HCT116 (cell line): Measurements from ENCODE around the gene CREBL2. TPM values are rescaled to one million over a fixed set of nuclear protein-coding genes. Genes with fewer than 3 reads are reported as not detected.

Experiments
- ATAC-seq: fragments of 200-7000 bp; cut with Tn5 transposase; 2 replicates; pipeline ENCODE4 v1.9.1; 2020; ENCODE audit warnings: mild to moderate bottlenecking, moderate library complexity
- BruUV-seq: library from RNA; stranded (reverse); fragments of 400-500 nt; replicated peaks from 2 replicates; lab custom pipeline; 2021; lab: Mats Ljungman, UMichigan
- CTCF ChIA-PET: fragments of 300-600 bp; sonication (Branson Sonifier 250); formaldehyde crosslinking; loops from one replicate; lab custom pipeline; 2021; ENCODE audit warnings: antibody characterized with exemption; lab: Charles Lee
- POLR2A ChIA-PET: fragments of 300-600, 350-600 bp; sonication (Branson Sonifier 250); formaldehyde crosslinking; loops from one replicate; lab custom pipeline; 2021; ENCODE audit warnings: antibody characterized with exemption; lab: Charles Lee
- RAD21 ChIA-PET, 2 experiments: fragments of 300-600 bp; sonication (Branson Sonifier 250); formaldehyde crosslinking; loops; one replicate each; lab custom pipeline; 2023; ENCODE audit warnings: low total read pairs in 2 of 2; ENCODE audit not compliant: uncharacterized antibody in 2 of 2, unreplicated experiment in 2 of 2, low non-redundant PET in 1 of 2; lab: Charles Lee
- DNase-seq: peaks from one replicate; pipeline ENCODE4 v3.0.0-alpha.2; 2010; ENCODE audit warnings: low read depth, low spot score
- H2AFZ ChIP-seq: fragments of 200-600 bp; shearing (Covaris generic), sonication (generic); 2 replicates; pipeline ENCODE4 v1.6.1; 2017; ENCODE audit warnings: low read depth, mixed run types, mixed read lengths, antibody characterized with exemption, low read length; ENCODE audit not compliant: poor library complexity, severe bottlenecking
- H3K27ac ChIP-seq: 2 replicates; pipeline ENCODE4 v1.5.1; 2012; ENCODE audit warnings: low read depth, low read length
- H3K27me3 ChIP-seq: fragments of 200-600 bp; sonication (generic); 2 replicates; pipeline ENCODE4 v1.6.1; 2016; ENCODE audit warnings: mixed run types, low read length, mixed read lengths; ENCODE audit not compliant: insufficient read depth
- H3K36me3 ChIP-seq, 2 experiments: fragments of 200-500 bp in 1 of 2; fragments of 200-600 bp in 1 of 2; sonication (Bioruptor generic) in 1 of 2; sonication (generic) in 1 of 2; 2 replicates each; pipeline versions ENCODE4 v1.5.1 to v1.6.1; 2014 to 2016; ENCODE audit warnings: low read length in 2 of 2, inconsistent platforms in 1 of 2, mixed read lengths in 1 of 2, mixed run types in 1 of 2; ENCODE audit not compliant: insufficient read depth in 2 of 2, control insufficient read depth in 1 of 2
- H3K4me1 ChIP-seq, 2 experiments: fragments of 200-600 bp in 1 of 2; sonication (generic) in 1 of 2; 2 replicates each; pipeline versions ENCODE4 v1.5.1 to v1.6.1; 2012 to 2017; ENCODE audit warnings: low read length in 2 of 2, inconsistent platforms in 1 of 2, mild to moderate bottlenecking in 1 of 2, mixed read lengths in 1 of 2, mixed run types in 1 of 2, moderate library complexity in 1 of 2; ENCODE audit not compliant: insufficient read depth in 2 of 2, control insufficient read depth in 1 of 2
- H3K4me2 ChIP-seq: fragments of 200-600 bp; sonication (generic); 2 replicates; pipeline ENCODE4 v1.6.1; 2017; ENCODE audit warnings: mixed run types, low read length, mixed read lengths
- H3K4me3 ChIP-seq, 2 experiments: fragments of 200-600 bp in 1 of 2; sonication (generic) in 1 of 2; replicated peaks in 1 of 2; 2 replicates each; pipeline ENCODE4 v1.5.1; 2011 to 2016; ENCODE audit warnings: low read length in 2 of 2, control low read depth in 1 of 2, low read depth in 1 of 2, mild to moderate bottlenecking in 1 of 2, mixed read lengths in 1 of 2, mixed run types in 1 of 2
- H3K79me2 ChIP-seq: fragments of 200-600 bp; sonication (generic); 2 replicates; pipeline ENCODE4 v1.6.1; 2017; ENCODE audit warnings: mild to moderate bottlenecking, mixed run types, low read length, moderate library complexity, mixed read lengths; ENCODE audit not compliant: insufficient read depth
- H3K9ac ChIP-seq: fragments of 200-600 bp; sonication (generic); 2 replicates; pipeline ENCODE4 v1.6.1; 2016; ENCODE audit warnings: low read length, mixed read lengths
- H3K9me2 ChIP-seq: fragments of 200-600 bp; sonication (generic), shearing (Covaris generic); 2 replicates; pipeline ENCODE4 v1.6.1; 2017; ENCODE audit warnings: mixed run types, mild to moderate bottlenecking, moderate library complexity; ENCODE audit not compliant: insufficient read depth
- H3K9me3 ChIP-seq, 2 experiments: fragments of 200-500 bp in 1 of 2; fragments of 200-600 bp in 1 of 2; sonication (Bioruptor generic) in 1 of 2; sonication (generic) in 1 of 2; 2 replicates each; pipeline ENCODE4 v1.6.1; 2014 to 2017; ENCODE audit warnings: low read length in 2 of 2, mixed read lengths in 2 of 2, inconsistent platforms in 1 of 2, low read depth in 1 of 2, mild to moderate bottlenecking in 1 of 2, mixed run types in 1 of 2, moderate library complexity in 1 of 2; ENCODE audit not compliant: control insufficient read depth in 1 of 2, insufficient read depth in 1 of 2
- H4K20me1 ChIP-seq: fragments of 200-600 bp; sonication (generic), shearing (Covaris generic); 2 replicates; pipeline ENCODE4 v1.6.1; 2017; ENCODE audit warnings: mixed run types, mild to moderate bottlenecking, moderate library complexity; ENCODE audit not compliant: insufficient read depth
- ATF3 ChIP-seq: IDR thresholded peaks from 2 replicates; pipeline ENCODE4 v1.6.1; 2012
- CEBPB ChIP-seq: IDR thresholded peaks from 2 replicates; pipeline ENCODE4 v1.6.1; 2012; ENCODE audit warnings: low read depth
- CTCF ChIP-seq, 3 experiments: fragments of 200-600 bp in 1 of 3; sonication (generic) in 1 of 3; IDR thresholded peaks in 2 of 3; conservative IDR thresholded peaks in 1 of 3; 2 replicates each; pipeline ENCODE4 v1.5.1; 2012 to 2017; ENCODE audit warnings: low read depth in 2 of 3, low read length in 2 of 3, antibody characterized with exemption in 1 of 3, borderline replicate concordance in 1 of 3, control low read depth in 1 of 3, mild to moderate bottlenecking in 1 of 3, mixed read lengths in 1 of 3, mixed run types in 1 of 3, moderate library complexity in 1 of 3; ENCODE audit not compliant: insufficient read depth in 1 of 3
- EGR1 ChIP-seq: IDR thresholded peaks from 2 replicates; pipeline ENCODE4 v1.6.1; 2012; ENCODE audit warnings: low read depth
- ELF1 ChIP-seq: IDR thresholded peaks from 2 replicates; pipeline ENCODE4 v1.6.1; 2012; ENCODE audit warnings: low read depth, borderline replicate concordance
- FOSL1 ChIP-seq: IDR thresholded peaks from 2 replicates; pipeline ENCODE4 v1.6.1; 2012; ENCODE audit warnings: low read depth
- RAD21 ChIP-seq: IDR thresholded peaks from 2 replicates; pipeline ENCODE4 v1.6.1; 2012; ENCODE audit warnings: low read depth, mild to moderate bottlenecking
- SIN3A ChIP-seq: IDR thresholded peaks from 2 replicates; pipeline ENCODE4 v1.6.1; 2012; ENCODE audit warnings: low read depth
- TCF7L2 ChIP-seq: IDR thresholded peaks from 2 replicates; pipeline ENCODE4 v1.7.0; 2011; ENCODE audit warnings: borderline replicate concordance, inconsistent platforms; ENCODE audit not compliant: insufficient read depth, insufficient read length; ENCODE audit errors: extremely low read depth
- ZNF274 ChIP-seq: fragments of 200-500 bp; sonication (Bioruptor generic); IDR thresholded peaks from 2 replicates; pipeline ENCODE4 v1.6.1; 2014; ENCODE audit warnings: mild to moderate bottlenecking, low read depth, low read length, inconsistent platforms
- intact Hi-C: fragments of 100-400 bp; cut with micrococcal nuclease; formaldehyde crosslinking; loops from 2 replicates; pipeline ENCODE4 v1.10.0; 2022
- total RNA-seq: library from RNA; stranded (reverse); gene quantifications from one replicate; pipeline ENCODE4 v1.2.1, GENCODE V29; 2021; ENCODE audit not compliant: unreplicated experiment
- TF ChIP-seq, protein P1 (sequence below): IDR thresholded peaks from 2 replicates; pipeline ENCODE4 v1.6.1; 2012

CREBL2 gene
- total RNA-seq, 1 experiment from 2014 or later, result 11.3 TPM

- intact Hi-C loops, result no loop called here
- ChIA-PET CTCF (no interaction called here), RAD21 (no interaction called here)
- H3K9me3 ChIP-seq, result no peaks in the 10 kb centered on the region
- H3K27ac ChIP-seq, result no peak overlapping the region
- TF ChIP-seq EGR1, result no peak
- no peak for TF ChIP-seq ZNF274
- no peak for TF ChIP-seq RAD21
- TF ChIP-seq ATF3, result no peak
- no peak for TF ChIP-seq CEBPB
- TF ChIP-seq ELF1, result no peak
- no peak for TF ChIP-seq FOSL1
- TF ChIP-seq SIN3A, result no peak
- no peak for TF ChIP-seq CTCF (IDR thresholded peaks at IDR 0.05 in 2 of 3, conservative IDR thresholded peaks at IDR 0.05 in 1 of 3; ENCODE audit: borderline replicate concordance in 1 of 3, insufficient read depth in 1 of 3, low read depth in 2 of 3, low read length in 2 of 3)
- TF ChIP-seq, protein P1, sequence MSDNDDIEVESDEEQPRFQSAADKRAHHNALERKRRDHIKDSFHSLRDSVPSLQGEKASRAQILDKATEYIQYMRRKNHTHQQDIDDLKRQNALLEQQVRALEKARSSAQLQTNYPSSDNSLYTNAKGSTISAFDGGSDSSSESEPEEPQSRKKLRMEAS, result no peak
- no peak for TF ChIP-seq TCF7L2
- TF ChIP-seq, all 23 proteins: peak for 0
- POLR2A ChIA-PET, result no interaction called here
- no TSS peak for BruUV-seq
- no peak overlapping the region for H3K4me3 ChIP-seq
- no peaks in the 10 kb centered on the region for H3K79me2 ChIP-seq
- ATAC-seq (no peak), DNase-seq (no peak)
- no peak overlapping the region for H3K4me2 ChIP-seq
- no peak overlapping the region for H2AFZ ChIP-seq
- no peaks in the 10 kb centered on the region for H3K4me1 ChIP-seq
- H3K36me3 ChIP-seq, result no peaks in the 10 kb centered on the region
- H3K9me2 ChIP-seq, result no peaks in the 10 kb centered on the region
- no peaks in the 10 kb centered on the region for H3K27me3 ChIP-seq
- no peak overlapping the region for H3K9ac ChIP-seq
- no peaks in the 10 kb centered on the region for H4K20me1 ChIP-seq
Measured at GRCh38 chr12:12683725-12684124, 72.0 kb downstream of the CREBL2 start.
